GM23338 (cell line): ENCODE results near the gene RHBDD2.

Experiments
- CREB1 ChIP-seq: fragments of 250-450 bp; sonication (Bioruptor Pico); IDR thresholded peaks from 2 replicates; pipeline ENCODE4 v1.5.0; 2020; ENCODE audit warnings: low read depth, mild to moderate bottlenecking, moderate library complexity
- CTCF ChIP-seq, 2 experiments: fragments of 200-600 bp in 1 of 2; sonication (generic) in 1 of 2; conservative IDR thresholded peaks; 2 replicates each; pipeline versions ENCODE4 v1.5.1 to v1.6.1; 2016 to 2017; ENCODE audit warnings: antibody characterized with exemption in 2 of 2, low read depth in 2 of 2, mild to moderate bottlenecking in 2 of 2, moderate library complexity in 1 of 2
- ETS1 ChIP-seq: IDR thresholded peaks from 2 replicates; pipeline ENCODE4 v1.6.1; 2016; ENCODE audit warnings: antibody characterized with exemption
- EZH2 ChIP-seq: fragments of 200-600 bp; sonication (generic); IDR thresholded peaks from one replicate; pipeline ENCODE4 v1.8.0; 2017; ENCODE audit warnings: antibody characterized with exemption, mild to moderate bottlenecking, low read depth; ENCODE audit not compliant: unreplicated experiment
- POLR2AphosphoS5 ChIP-seq: IDR thresholded peaks from 2 replicates; pipeline ENCODE4 v1.6.1; 2016; ENCODE audit warnings: antibody characterized with exemption, low read depth
- REST ChIP-seq: IDR thresholded peaks from one replicate; pipeline ENCODE4 v1.6.1; 2018; ENCODE audit warnings: antibody characterized with exemption; ENCODE audit not compliant: unreplicated experiment

GRCh38 chr7:75924256-75924655 is 45.4 kb downstream of the RHBDD2 start:
- TF ChIP-seq EZH2 = no peak
- TF ChIP-seq CTCF (conservative IDR thresholded peaks at IDR 0.05; ENCODE audit: low read depth in 2 of 2) = no peak
- no peak for TF ChIP-seq POLR2AphosphoS5
- TF ChIP-seq ETS1 = no peak
- TF ChIP-seq REST = no peak
- TF ChIP-seq CREB1 (CRISPR knock-in tag) = no peak
